C4-2B (cell line): Measurements from ENCODE around the gene RPSA.

Experiments used
- ZFX ChIP-seq: fragments of 450-650 bp; IDR thresholded peaks from 2 replicates; pipeline ENCODE4 v1.6.1; 2017
- TF ChIP-seq, protein P1 (sequence below): fragments of 450-650 bp; conservative IDR thresholded peaks from 2 replicates; pipeline ENCODE4 v1.5.1; 2017; ENCODE audit warnings: mild to moderate bottlenecking

DNA sequence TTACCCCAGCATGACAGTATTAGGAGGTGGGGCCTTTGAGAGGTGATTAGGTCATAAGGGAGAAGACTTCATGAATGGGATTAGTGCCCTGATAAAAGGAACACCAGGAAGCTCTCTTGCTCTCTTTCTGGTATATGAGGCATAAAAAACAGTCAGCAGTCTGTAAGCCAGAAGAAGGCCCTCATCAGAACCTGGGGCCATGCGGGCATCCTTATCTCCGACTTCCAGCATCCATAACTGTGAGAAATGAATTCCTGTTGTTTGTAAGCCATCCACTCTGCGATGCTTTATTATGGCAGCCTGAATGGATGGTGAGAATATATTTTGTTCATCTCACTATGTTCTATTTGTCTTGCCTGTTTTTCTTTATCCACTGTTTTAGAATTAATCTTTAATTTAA lies 43.3 kb downstream of the RPSA start:
- TF ChIP-seq, protein P1, sequence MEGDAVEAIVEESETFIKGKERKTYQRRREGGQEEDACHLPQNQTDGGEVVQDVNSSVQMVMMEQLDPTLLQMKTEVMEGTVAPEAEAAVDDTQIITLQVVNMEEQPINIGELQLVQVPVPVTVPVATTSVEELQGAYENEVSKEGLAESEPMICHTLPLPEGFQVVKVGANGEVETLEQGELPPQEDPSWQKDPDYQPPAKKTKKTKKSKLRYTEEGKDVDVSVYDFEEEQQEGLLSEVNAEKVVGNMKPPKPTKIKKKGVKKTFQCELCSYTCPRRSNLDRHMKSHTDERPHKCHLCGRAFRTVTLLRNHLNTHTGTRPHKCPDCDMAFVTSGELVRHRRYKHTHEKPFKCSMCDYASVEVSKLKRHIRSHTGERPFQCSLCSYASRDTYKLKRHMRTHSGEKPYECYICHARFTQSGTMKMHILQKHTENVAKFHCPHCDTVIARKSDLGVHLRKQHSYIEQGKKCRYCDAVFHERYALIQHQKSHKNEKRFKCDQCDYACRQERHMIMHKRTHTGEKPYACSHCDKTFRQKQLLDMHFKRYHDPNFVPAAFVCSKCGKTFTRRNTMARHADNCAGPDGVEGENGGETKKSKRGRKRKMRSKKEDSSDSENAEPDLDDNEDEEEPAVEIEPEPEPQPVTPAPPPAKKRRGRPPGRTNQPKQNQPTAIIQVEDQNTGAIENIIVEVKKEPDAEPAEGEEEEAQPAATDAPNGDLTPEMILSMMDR = no peak
- TF ChIP-seq ZFX = no peak
